Heart left ventricle (tissue), 16 donors: ENCODE measurements around the gene FRK. TPM values are rescaled to one million over a fixed set of nuclear protein-coding genes. Genes with fewer than 3 reads are reported as not detected.
A peak's percentile ranks its signal among the peaks of the same experiment; 100 is the strongest.
"Not testable (repeated sequence)": the region's sequence is repeated elsewhere in the genome, so short reads cannot be mapped to it uniquely, and the experiment has no call there.

Experiments used
- ATAC-seq, 4 donors: fragments of 200-7000 bp; cut with Tn5 transposase; one replicate each; pipeline ENCODE4 v1.9.1; 2020 to 2022; ENCODE audit warnings: moderate library complexity in 4 of 4, mild to moderate bottlenecking in 3 of 4, moderate number of reproducible peaks in 1 of 4
- DNase-seq, 5 donors: peaks; one replicate each; pipeline ENCODE4 v3.0.0-alpha.2; 2020
- H3K27ac ChIP-seq, 12 donors: fragments of 200-600 bp; sonication (generic) in 4 of 12; one replicate each; pipeline versions ENCODE4 v1.5.0 to v1.8.0; 2016 to 2022; ENCODE audit warnings: mild to moderate bottlenecking in 2 of 12
- H3K27me3 ChIP-seq, 9 donors: fragments of 200-600 bp; sonication (generic) in 2 of 9; one replicate each; pipeline versions ENCODE4 v1.5.1 to v1.8.0; 2016 to 2022; ENCODE audit warnings: mild to moderate bottlenecking in 3 of 9
- H3K36me3 ChIP-seq, 9 donors: fragments of 200-600 bp; sonication (generic) in 2 of 9; one replicate each; pipeline versions ENCODE4 v1.5.0 to v1.8.0; 2018 to 2022; ENCODE audit warnings: mild to moderate bottlenecking in 2 of 9
- H3K4me1 ChIP-seq, 12 donors: fragments of 200-600 bp; sonication (generic) in 4 of 12; one replicate each; pipeline versions ENCODE4 v1.5.0 to v1.8.0; 2016 to 2022; ENCODE audit warnings: mild to moderate bottlenecking in 3 of 12
- H3K4me3 ChIP-seq, 12 donors: fragments of 200-600 bp; sonication (generic) in 4 of 12; one replicate each; pipeline versions ENCODE4 v1.5.0 to v1.8.0; 2017 to 2022; ENCODE audit warnings: mild to moderate bottlenecking in 9 of 12, moderate library complexity in 4 of 12
- H3K9me3 ChIP-seq, 12 donors: fragments of 200-600 bp; sonication (generic) in 4 of 12; one replicate each; pipeline versions ENCODE4 v1.5.0 to v1.8.0; 2016 to 2022; ENCODE audit warnings: mild to moderate bottlenecking in 1 of 12
- CTCF ChIP-seq, 12 donors: fragments of 200-600 bp; sonication (generic) in 4 of 12; IDR thresholded peaks; one replicate each; pipeline versions ENCODE4 v1.5.0 to v1.8.0; 2018 to 2022; ENCODE audit warnings: antibody characterized with exemption in 12 of 12, mild to moderate bottlenecking in 5 of 12
- POLR2A ChIP-seq, 2 donors: fragments of 450-650 bp; IDR thresholded peaks; one replicate each; pipeline ENCODE4 v1.6.1; 2017; ENCODE audit warnings: antibody characterized with exemption in 2 of 2, mild to moderate bottlenecking in 2 of 2, moderate library complexity in 2 of 2
- WGBS, 4 donors: extraction: QIAGEN DNeasy Blood & Tissue Kit in 2 of 4; methylation state at CpG; one replicate each; pipeline versions ENCODE4 v1.1.5 to v1.1.7; 2013 to 2018; 5-methylcytosine and 5-hydroxymethylcytosine counted together
- intact Hi-C, 10 donors: fragments of 100-400 bp; cut with DNase I; formaldehyde crosslinking; loops; one replicate each; pipeline versions ENCODE4 v1.11.1 to v1.14.2; 2022
- polyA plus RNA-seq, 2 donors: library from polyadenylated mRNA; stranded (reverse); fragments of 200-250 nt; gene quantifications; one replicate each; pipeline ENCODE4 v1.2.3, GENCODE V29; 2013
- total RNA-seq, 9 donors: library from RNA; depleted of rRNA in 2 of 9; stranded (reverse); fragments of >200 nt in 2 of 9; fragmentation: NEBNext Ultra II Directional in 3 of 9; extraction: Animal tissue kit (Norgen Biotek cat#: 25700) in 3 of 9; gene quantifications; one replicate each; pipeline versions ENCODE4 v1.1.0 to v1.2.4, GENCODE V29; 2016 to 2023
- donor health status: ischemic (EF 13 %, LVEDD 7.1; RV severe dilation, severe dysfunction).
- donor health status: healthy with polysubstance abuse.
- donor health status: DM: no; HTN: yes; CAD: no.
- donor health status: DM: no; HTN: no; CAD: no.
- donor health status: ischemic (EF 25% LVEDD 6.9; RV normal size, moderate dysfunction).
- donor health status: ischemic (EF 25% LVEDD 5.7; RV mildly dilated, moderate dysfunction).
- donor health status: healthy.
- donor health status: DM: yes; HTN: yes; CAD: no.
- donor health status: ischemic (EF 35%, LVEDD 5.7; RV mildly dilated, moderate dysfunction).
- donor health status: nonischemic (EF 11% LVEDD 7.7; RV severe dilation, severe dysfunction).
- donor health status: DM: yes; HTN: yes; CAD: no.
- donor health status: PGD.
- donor health status: ischemic (EF 29% LVEDD 5.4; RV normal size, mild dysfunction).
- donor health status: nonischemic (EF 23%, LVEDD 6.1; RV moderate dilation, normal function).

FRK gene
- total and polyA plus RNA-seq, 11 donors, result 1.4 to 10.8 (median 6.3) TPM

DNA sequence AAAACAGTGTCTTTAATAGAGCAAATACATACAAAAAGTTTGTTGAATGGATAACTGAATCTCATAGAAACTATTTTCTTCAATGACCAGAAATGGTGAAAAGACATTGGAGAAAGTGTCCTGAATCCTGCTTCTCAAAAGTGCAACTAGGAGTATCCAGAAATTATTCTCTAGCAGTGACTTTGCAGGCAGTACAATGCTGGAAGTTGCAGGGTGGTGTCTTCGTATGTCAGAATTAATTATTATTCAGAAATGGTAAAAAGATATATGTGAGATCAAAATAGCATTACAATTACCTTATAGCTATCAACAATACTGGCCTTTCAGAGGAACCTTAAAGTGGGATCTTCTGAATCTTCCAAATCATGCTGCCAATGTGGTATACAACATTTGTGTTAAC lies 10.0 kb downstream of the FRK start:
- no peak for ATAC-seq
- H3K36me3 ChIP-seq, result no peaks in the 10 kb centered on the region
- H3K27ac ChIP-seq, result no peak overlapping the region
- 82 to 98% (median 91%) methylated on average over 1 of the region's 1 CpG for WGBS, 4 donors
- peaks cover 0 to 3% (median 0%) of the 10 kb centered on the region in 12 donors for H3K9me3 ChIP-seq
- H3K4me3 ChIP-seq, result no peak overlapping the region
- TF ChIP-seq CTCF (IDR thresholded peaks at IDR 0.05), result no peak
- TF ChIP-seq POLR2A (IDR thresholded peaks at IDR 0.05), result no peak
- intact Hi-C loops, result no loop called here
- H3K4me1 ChIP-seq, result peaks cover 0 to 7% (median 0%) of the 10 kb centered on the region in 12 donors
- DNase-seq, result no peak
- no peaks in the 10 kb centered on the region for H3K27me3 ChIP-seq

DNA sequence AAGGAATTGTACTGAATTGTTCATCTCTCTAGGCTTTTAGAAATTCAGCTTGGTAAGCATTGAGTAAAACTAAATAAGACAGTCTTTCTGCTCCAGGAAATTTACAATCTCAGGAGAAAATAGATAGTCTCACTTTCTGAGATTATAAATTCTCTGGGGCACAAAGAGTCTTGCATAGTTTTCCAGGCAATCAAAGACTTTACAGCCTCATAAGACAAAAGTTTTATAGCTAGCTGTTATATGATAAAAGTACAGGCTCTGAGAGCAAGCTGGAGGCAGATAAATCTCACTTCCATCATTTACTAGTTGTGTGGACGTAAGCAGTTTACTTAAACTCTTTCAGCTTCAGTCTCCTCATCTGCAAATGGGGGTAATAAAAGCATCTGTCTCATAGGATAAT lies 11.4 kb downstream of the FRK start:
- 66 to 81% (median 79%) methylated on average over 1 of the region's 1 CpG for WGBS, 4 donors
- Histone ChIP-seq H3K4me3 (no peak overlapping the region), H3K9me3 (peaks cover 0 to 9% (median 0%) of the 10 kb centered on the region in 12 donors), H3K27me3 (no peaks in the 10 kb centered on the region), H3K4me1 (no peaks in the 10 kb centered on the region), H3K27ac (no peak overlapping the region), H3K36me3 (no peaks in the 10 kb centered on the region)
- DNase-seq, result no peak
- ATAC-seq, result no peak
- no peak for TF ChIP-seq POLR2A (IDR thresholded peaks at IDR 0.05)
- TF ChIP-seq CTCF (IDR thresholded peaks at IDR 0.05), result no peak
- intact Hi-C loops, result no loop called here

- no peaks in the 10 kb centered on the region for H3K27me3 ChIP-seq
- intact Hi-C loops, result no loop called here
- WGBS, 4 donors, result 82 to 87% (median 85%) methylated on average over 3 of the region's 3 CpGs
- H3K27ac ChIP-seq, result no peak overlapping the region
- TF ChIP-seq CTCF (IDR thresholded peaks at IDR 0.05), result no peak
- no peak for TF ChIP-seq POLR2A (IDR thresholded peaks at IDR 0.05)
- H3K36me3 ChIP-seq, result no peaks in the 10 kb centered on the region
- no peaks in the 10 kb centered on the region for H3K4me1 ChIP-seq
- no peak overlapping the region for H3K4me3 ChIP-seq
- no peak for DNase-seq
- ATAC-seq, result peak in 3 of 4 donors; percentile 41 to 57 (median 52)
- peaks cover 0 to 24% (median 0%) of the 10 kb centered on the region in 12 donors for H3K9me3 ChIP-seq
Measured at GRCh38 chr6:116047173-116047933, 13.3 kb downstream of the FRK start.

DNA sequence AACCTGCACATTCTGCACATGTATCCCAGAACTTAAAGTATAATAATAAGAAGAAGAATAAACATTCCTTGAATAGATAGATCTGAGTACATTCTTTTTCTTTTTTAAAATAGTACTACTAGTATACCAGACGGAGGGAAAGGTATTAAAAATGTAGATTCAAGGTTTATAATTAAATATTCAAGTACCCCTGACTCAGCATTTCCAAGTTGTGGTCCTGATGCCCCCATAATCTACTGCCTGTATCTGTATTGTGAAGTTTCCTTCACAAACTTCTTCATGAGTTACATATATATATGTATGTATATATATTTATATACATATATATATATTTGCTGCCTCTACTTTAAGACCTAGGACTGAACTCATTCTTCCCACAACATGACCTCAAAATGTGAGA lies 14.0 kb downstream of the FRK start:
- DNase-seq, result no peak
- WGBS, 4 donors, result 0% methylated on average over 1 of the region's 1 CpG
- no peaks in the 10 kb centered on the region for H3K27me3 ChIP-seq
- H3K36me3 ChIP-seq, result no peaks in the 10 kb centered on the region
- TF ChIP-seq POLR2A (IDR thresholded peaks at IDR 0.05) (no peak), CTCF (IDR thresholded peaks at IDR 0.05) (no peak)
- H3K4me1 ChIP-seq, result no peaks in the 10 kb centered on the region
- H3K4me3 ChIP-seq, result no peak overlapping the region
- intact Hi-C loops, result no loop called here
- no peak overlapping the region for H3K27ac ChIP-seq
- ATAC-seq, result no peak
- peaks cover 0 to 29% (median 0%) of the 10 kb centered on the region in 12 donors for H3K9me3 ChIP-seq

- DNase-seq, H3K27ac ChIP-seq, ATAC-seq, H3K4me1 ChIP-seq, H3K27me3 ChIP-seq, H3K36me3 ChIP-seq, intact Hi-C loops, H3K4me3 ChIP-seq: not testable (repeated sequence)
- peaks cover 0 to 29% (median 0%) of the 10 kb centered on the region in 12 donors for H3K9me3 ChIP-seq
Measured at GRCh38 chr6:116046272-116046671, 14.4 kb downstream of the FRK start.
